HG02884 (cell line): ENCODE results near the gene ZNF493.

Source experiments
- ATAC-seq: cut with Tn5 transposase; IDR thresholded peaks from one replicate; pipeline ENCODE4 v1.9.1; 2021; ENCODE audit warnings: mild to moderate bottlenecking, moderate library complexity; ENCODE audit not compliant: unreplicated experiment

ZNF493 gene

DNA sequence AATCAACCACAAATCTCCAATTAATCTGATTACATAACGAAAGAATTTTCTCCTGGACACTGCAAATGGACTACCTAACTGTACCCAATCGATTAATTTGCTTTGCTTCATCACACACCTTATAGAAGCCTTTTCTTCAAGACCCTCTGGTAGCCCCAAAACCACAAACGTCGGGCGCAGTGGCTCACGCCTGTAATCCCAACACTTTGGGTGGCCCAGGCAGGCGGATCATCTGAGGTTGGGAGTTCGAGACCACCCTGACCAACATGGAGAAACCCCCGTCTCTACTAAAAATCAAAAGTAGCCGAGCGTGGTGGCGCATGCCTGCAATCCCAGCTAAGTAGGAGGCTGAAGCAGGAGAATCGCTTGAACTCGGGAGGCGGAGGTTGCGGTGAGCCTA is 65.6 kb downstream of the ZNF493 start:
- ATAC-seq: no peak

DNA sequence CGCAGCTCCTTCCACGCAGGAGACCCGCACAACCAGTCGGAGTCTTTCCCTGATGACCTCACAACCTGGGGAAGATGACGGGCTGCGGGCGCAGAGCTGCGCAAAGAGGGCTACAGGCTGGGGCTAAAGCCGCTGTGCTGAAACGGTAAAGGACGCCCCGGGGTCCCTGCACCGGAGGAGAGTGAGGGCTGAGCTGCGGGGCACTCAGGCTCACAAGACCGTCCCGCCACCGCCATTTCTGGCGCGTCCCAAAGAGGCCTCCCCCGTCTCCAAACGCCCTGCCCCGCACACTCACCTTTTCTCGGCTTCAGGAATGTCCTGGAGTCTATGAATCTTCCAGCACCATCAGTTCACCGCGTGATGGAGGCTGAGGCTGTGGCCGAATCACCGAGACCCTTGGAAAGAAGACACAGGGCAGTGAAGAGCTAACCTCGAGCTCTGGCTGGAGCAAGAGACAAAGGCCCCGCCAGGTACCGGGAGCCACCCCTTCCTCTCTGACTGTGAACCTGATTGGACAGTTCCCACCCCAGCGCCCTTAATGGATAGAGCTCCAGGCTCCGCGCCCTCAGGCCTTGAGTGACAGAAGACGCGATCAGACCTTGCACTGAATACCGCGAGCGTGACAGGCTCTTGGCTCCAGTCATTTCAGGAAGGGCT is 66.6 kb downstream of the ZNF493 start:
- ATAC-seq: no peak

DNA sequence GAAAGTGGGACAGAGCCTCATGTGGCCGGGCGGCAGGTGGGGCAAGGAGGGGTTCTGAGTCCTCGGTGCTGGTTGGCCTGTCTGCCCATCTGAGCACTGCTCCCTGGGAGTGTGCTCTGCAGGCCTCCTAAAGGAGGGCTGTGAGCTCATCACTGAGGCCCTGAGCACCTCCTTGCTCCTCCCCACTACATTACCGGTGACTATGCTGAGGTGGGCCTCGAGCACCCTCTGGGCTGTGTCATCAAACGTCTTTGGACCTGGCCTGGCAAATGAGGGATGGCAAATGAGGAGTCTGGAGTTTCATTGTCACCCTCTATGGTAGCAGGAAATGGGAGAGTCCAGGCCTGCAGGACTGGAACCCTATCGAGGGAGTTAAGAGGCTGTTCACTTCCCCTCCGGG is 69.7 kb downstream of the ZNF493 start:
- ATAC-seq: no peak

DNA sequence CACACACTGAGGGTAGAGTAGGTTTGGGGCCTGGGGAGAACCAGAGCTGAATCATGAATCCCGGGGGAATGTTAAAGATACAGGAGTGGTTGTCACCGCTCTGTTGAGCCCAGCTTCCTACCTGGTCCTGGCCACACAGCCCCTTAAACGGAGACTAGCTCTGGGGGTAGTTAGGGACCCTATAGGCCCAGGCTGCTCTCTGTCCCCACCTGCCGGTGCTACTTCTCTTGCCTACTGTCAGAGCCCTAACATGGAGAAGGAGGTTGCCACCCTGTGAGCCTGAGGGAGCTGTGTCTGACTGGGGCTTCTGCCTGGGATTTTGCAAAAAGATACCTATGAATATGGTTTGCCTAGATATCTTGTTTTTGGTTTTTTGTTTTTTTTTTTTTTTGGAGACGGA is 71.9 kb downstream of the ZNF493 start:
- no peak for ATAC-seq

DNA sequence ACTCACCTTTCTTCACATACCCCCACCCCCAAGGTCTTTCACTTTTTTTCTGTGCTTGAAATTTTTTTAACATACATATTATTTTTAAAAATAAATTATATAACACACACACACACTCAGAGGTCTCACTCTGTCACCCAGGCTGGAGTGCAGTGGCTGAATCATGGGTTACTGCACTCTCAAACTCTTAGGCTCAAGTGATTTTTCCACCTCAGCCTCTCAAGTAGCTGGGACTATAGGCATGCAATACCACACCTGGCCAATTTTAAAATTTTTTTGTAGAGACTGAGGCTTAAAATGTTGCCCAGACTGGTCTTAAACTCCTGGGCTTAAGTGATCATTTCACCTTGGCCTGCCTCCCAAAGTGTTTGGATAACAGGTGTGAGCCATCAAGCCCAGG is 75.6 kb downstream of the ZNF493 start:
- ATAC-seq: no peak

DNA sequence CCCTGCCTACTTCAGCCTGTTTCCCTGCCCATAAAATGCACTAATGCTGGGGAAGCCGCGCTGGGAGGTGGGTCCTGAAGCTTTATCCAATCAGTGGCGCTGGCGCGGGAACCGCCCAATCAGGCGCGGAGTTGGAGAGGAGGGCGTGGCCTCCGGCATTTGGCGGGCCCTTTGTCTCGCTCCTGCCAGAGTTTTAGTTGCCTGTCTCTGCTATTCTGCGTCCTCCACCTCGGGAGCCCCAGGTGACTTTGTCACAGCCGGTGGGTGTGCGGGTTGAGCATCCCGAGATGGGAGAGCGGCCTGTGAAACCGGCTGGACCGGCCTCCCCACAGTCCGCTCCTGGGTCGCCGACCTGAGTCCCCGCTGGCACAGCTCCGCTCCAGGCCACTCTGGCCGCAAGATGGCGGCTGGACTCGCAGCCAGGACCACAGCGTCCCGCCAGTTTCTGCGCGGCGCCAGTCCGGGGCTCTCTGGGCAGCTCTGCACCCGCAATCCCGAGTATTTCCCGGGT is 77.8 kb downstream of the ZNF493 start:
- ATAC-seq: no peak
